ENCODE data around the gene SRF. TPM values are rescaled to one million over a fixed set of nuclear protein-coding genes. Genes with fewer than 3 reads are reported as not detected.

SRF gene
- total RNA-seq, 4 donors from 2014 or later: 111 to 183 (median 153) TPM

- no peaks in the 10 kb centered on the region for H3K27me3 ChIP-seq
- H3K4me1 ChIP-seq: peaks cover 10 to 26% (median 22%) of the 10 kb centered on the region in 4 donors
- intact Hi-C loops (cut with DNase I): no loop called here
- no peak for DNase-seq (ENCODE audit: extremely low spot score)
- TF ChIP-seq EP300 (IDR thresholded peaks at IDR 0.05): no peak
- no peak for TF ChIP-seq POLR2A (IDR thresholded peaks at IDR 0.05; ENCODE audit: low read depth)
- no peak for TF ChIP-seq CTCF (IDR thresholded peaks at IDR 0.05)
- H3K4me3 ChIP-seq: no peak overlapping the region
- 92% methylated on average over 2 of the region's 3 CpGs for whole genome bisulfite sequencing
- no peaks in the 10 kb centered on the region for H3K36me3 ChIP-seq
- no peaks in the 10 kb centered on the region for H3K9me3 ChIP-seq
- no peak overlapping the region for H3K27ac ChIP-seq (replicated peaks in 1 of 4)
These were observed 24.8 kb upstream of the SRF start for GRCh38 chr6:43146261-43146660.

- Histone ChIP-seq H3K4me3 (no peak overlapping the region), H3K36me3 (no peaks in the 10 kb centered on the region), H3K27ac (replicated peaks in 1 of 4) (no peak overlapping the region), H3K9me3 (no peaks in the 10 kb centered on the region), H3K27me3 (no peaks in the 10 kb centered on the region), H3K4me1 (peaks cover 10 to 26% (median 22%) of the 10 kb centered on the region in 4 donors)
- no peak for TF ChIP-seq CTCF (IDR thresholded peaks at IDR 0.05)
- TF ChIP-seq EP300 (IDR thresholded peaks at IDR 0.05): no peak
- no peak for TF ChIP-seq POLR2A (IDR thresholded peaks at IDR 0.05; ENCODE audit: low read depth)
- TF ChIP-seq POLR2AphosphoS5 (IDR thresholded peaks at IDR 0.05): no peak
- 93% methylated on average over 8 of the region's 8 CpGs for WGBS
- DNase-seq (ENCODE audit: extremely low spot score): no peak
- intact Hi-C loops (cut with DNase I): no loop called here
These were observed 24.1 kb upstream of the SRF start for GRCh38 chr6:43146709-43147688.

GRCh38 chr6:43147691-43148477 is 23.2 kb upstream of the SRF start:
- no peaks in the 10 kb centered on the region for H3K36me3 ChIP-seq
- no peak for TF ChIP-seq POLR2A (IDR thresholded peaks at IDR 0.05; ENCODE audit: low read depth)
- no peak for TF ChIP-seq EP300 (IDR thresholded peaks at IDR 0.05)
- TF ChIP-seq POLR2AphosphoS5 (IDR thresholded peaks at IDR 0.05): no peak
- TF ChIP-seq CTCF (IDR thresholded peaks at IDR 0.05): no peak
- WGBS: 92% methylated on average over 6 of the region's 6 CpGs
- no peak overlapping the region for H3K4me3 ChIP-seq
- intact Hi-C loops (cut with DNase I): no loop called here
- no peaks in the 10 kb centered on the region for H3K27me3 ChIP-seq
- no peaks in the 10 kb centered on the region for H3K9me3 ChIP-seq
- peaks cover 10 to 25% (median 22%) of the 10 kb centered on the region in 4 donors for H3K4me1 ChIP-seq
- H3K27ac ChIP-seq (replicated peaks in 1 of 4): no peak overlapping the region
- DNase-seq (ENCODE audit: extremely low spot score): no peak

GRCh38 chr6:43149265-43149664 is 21.8 kb upstream of the SRF start:
- Histone ChIP-seq H3K4me1 (peaks cover 0 to 12% (median 10%) of the 10 kb centered on the region in 4 donors), H3K27me3 (no peaks in the 10 kb centered on the region), H3K36me3 (no peaks in the 10 kb centered on the region), H3K4me3 (no peak overlapping the region), H3K9me3 (no peaks in the 10 kb centered on the region), H3K27ac (replicated peaks in 1 of 4) (no peak overlapping the region)
- no peak for DNase-seq (ENCODE audit: extremely low spot score)
- 88% methylated on average over 1 of the region's 1 CpG for WGBS
- intact Hi-C loops (cut with DNase I): no loop called here
- no peak for TF ChIP-seq POLR2A (IDR thresholded peaks at IDR 0.05; ENCODE audit: low read depth)
- TF ChIP-seq CTCF (IDR thresholded peaks at IDR 0.05): no peak
- no peak for TF ChIP-seq EP300 (IDR thresholded peaks at IDR 0.05)
- TF ChIP-seq POLR2AphosphoS5 (IDR thresholded peaks at IDR 0.05): no peak
